Measurements from ENCODE around the gene C2orf68. TPM values are rescaled to one million over a fixed set of nuclear protein-coding genes. Genes with fewer than 3 reads are reported as not detected.
"Not testable (repeated sequence)": the region's sequence is repeated elsewhere in the genome, so short reads cannot be mapped to it uniquely, and the experiment has no call there.

Gene C2orf68
- total and polyA plus RNA-seq, 12 donors, result 14.2 to 47.0 (median 33.7) TPM

DNA sequence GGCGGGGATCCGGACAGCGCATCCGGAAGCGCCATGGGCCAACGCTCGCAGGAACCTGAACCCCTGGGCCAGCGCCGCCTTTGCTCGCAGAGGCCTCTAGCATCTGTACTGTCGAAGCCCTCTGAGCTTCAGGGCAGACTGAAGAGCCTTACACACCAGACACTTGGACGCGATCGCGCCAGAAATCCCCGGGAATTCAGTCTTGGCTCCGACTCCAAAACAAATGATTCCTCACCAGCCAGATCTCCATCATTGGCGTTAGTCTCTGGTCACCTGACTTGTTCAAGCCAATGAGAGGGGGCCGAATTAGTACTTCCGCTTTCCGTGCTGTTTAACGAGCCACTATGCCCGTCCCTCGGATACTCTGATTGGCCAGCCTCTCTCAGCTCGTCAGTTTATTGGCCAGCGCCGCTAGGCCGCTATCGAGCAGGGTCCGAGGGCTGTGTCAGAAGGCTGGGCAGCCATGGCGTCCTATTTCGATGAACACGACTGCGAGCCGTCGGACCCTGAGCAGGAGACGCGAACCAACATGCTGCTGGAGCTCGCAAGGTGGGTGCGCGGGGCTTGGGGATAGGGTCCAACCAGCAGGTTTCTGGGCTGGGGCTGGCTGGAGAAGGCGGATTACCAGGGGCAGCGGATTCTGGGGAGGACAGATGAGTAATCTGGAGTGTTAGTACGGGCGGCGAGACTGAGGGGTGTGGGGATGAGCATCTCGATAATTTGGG, 16.4 kb downstream of the C2orf68 start, which contains the start of gene RNF181:
TSS of gene RNF181 (plus strand) at position 445 of the 725 bp plus-strand sequence. CDS start at position 464, 19 bp downstream.
- TF ChIP-seq, protein P1, sequence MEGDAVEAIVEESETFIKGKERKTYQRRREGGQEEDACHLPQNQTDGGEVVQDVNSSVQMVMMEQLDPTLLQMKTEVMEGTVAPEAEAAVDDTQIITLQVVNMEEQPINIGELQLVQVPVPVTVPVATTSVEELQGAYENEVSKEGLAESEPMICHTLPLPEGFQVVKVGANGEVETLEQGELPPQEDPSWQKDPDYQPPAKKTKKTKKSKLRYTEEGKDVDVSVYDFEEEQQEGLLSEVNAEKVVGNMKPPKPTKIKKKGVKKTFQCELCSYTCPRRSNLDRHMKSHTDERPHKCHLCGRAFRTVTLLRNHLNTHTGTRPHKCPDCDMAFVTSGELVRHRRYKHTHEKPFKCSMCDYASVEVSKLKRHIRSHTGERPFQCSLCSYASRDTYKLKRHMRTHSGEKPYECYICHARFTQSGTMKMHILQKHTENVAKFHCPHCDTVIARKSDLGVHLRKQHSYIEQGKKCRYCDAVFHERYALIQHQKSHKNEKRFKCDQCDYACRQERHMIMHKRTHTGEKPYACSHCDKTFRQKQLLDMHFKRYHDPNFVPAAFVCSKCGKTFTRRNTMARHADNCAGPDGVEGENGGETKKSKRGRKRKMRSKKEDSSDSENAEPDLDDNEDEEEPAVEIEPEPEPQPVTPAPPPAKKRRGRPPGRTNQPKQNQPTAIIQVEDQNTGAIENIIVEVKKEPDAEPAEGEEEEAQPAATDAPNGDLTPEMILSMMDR (IDR thresholded peaks at IDR 0.05), result no peak
- Histone ChIP-seq H3K36me3 (peaks cover 0 to 58% (median 7%) of the 10 kb centered on the region in 9 donors), H3K4me3 (peak within 1 kb of the TSS; percentile 50 to 91 (median 74)), H3K27ac (peak within 1 kb of the TSS; percentile 76 to 95 (median 91)), H3K4me1 (peaks cover 5 to 54% (median 43%) of the 10 kb centered on the region in 9 donors), H3K27me3 (no peaks in the 10 kb centered on the region), H3K9me3 (no peaks in the 10 kb centered on the region)
- WGBS, 2 donors, result 0 to 1% methylated on average over 47 of the region's 47 CpGs
- intact Hi-C loops (cut with DNase I), result loop anchor here in 2 of 10 donors (5.0 kb wide), 1 partner anchor 33 kb away; the partner anchor contains the start of gene GGCX (in 2 of the 2)
- ATAC-seq (peak; percentile 92 to 97 (median 97)), DNase-seq (peak; percentile 89 to 98)

DNA sequence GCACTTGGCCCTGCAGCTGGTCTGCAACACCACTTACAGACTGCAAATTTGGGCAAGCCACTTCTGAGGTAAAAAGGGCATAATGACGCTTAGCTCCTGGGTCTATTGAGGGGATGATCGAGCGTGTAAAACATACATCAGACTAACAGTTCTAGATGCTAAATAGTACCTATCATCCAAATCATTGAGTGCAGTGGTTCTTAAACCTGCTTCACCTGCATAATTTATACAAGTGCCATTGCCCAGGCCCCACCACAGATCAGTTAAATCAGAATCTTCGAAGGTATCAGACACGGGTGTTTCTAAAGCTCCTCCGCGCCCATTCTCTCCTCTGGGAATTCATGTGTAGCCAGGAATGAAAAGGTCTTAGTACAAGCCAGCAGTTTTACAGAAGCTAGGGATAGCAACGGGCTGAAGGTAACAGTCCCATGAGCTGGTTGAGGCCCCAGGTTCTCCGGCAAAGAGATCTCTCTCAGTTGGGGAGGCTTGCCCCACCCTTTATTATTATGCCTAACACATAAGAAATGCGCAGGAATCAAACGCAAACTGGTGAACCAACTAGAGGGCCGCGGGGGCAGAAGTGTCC, 17.1 kb downstream of the C2orf68 start:
- Histone ChIP-seq H3K36me3 (peaks cover 0 to 53% (median 7%) of the 10 kb centered on the region in 9 donors), H3K27ac (peak overlapping the region; percentile 76 to 95 (median 91)), H3K4me3 (peak overlapping the region; percentile 50 to 91 (median 74)), H3K4me1 (peaks cover 8 to 61% (median 50%) of the 10 kb centered on the region in 9 donors), H3K9me3 (no peaks in the 10 kb centered on the region), H3K27me3 (no peaks in the 10 kb centered on the region)
- 12 to 18% methylated on average over 13 of the region's 13 CpGs for WGBS, 2 donors
- ATAC-seq (peak in 1 of 8 donors; percentile 1), DNase-seq (no peak)
- TF ChIP-seq, protein P1 (IDR thresholded peaks at IDR 0.05), result no peak
- intact Hi-C loops (cut with DNase I), result loop anchor here in 2 of 10 donors (5.0 kb wide), 1 partner anchor 33 kb away; the partner anchor contains the start of gene GGCX (in 2 of the 2)

DNA sequence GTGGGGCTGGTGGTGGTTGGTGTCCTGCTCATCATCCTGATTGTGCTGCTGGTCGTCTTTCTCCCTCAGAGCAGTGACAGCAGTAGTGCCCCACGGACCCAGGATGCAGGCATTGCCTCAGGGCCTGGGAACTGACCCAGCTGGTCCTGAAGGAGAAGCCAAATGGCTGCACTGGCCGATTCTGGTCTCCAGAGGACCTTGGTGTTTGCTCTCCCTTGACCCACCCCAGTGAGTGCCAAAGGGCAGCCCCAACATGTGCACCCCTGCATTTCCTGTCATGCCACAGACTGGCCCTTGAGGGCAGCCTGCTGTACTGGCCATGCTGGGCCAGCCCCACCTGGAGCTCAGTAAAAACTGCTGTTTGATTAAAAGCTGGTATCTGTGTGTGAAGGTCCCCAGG, 18.8 kb downstream of the C2orf68 start:
- ATAC-seq, result no peak
- Histone ChIP-seq H3K4me1 (peaks cover 8 to 78% (median 68%) of the 10 kb centered on the region in 9 donors), H3K4me3 (no peak overlapping the region), H3K9me3 (no peaks in the 10 kb centered on the region), H3K27ac (peak overlapping the region in 2 of 10 donors; percentile 3 to 94), H3K36me3 (peaks cover 0 to 35% (median 7%) of the 10 kb centered on the region in 9 donors), H3K27me3 (no peaks in the 10 kb centered on the region)
- WGBS, 2 donors, result 64 to 65% methylated on average over 3 of the region's 3 CpGs
- no peak for DNase-seq
- TF ChIP-seq, protein P1 (IDR thresholded peaks at IDR 0.05), result no peak
- intact Hi-C loops (cut with DNase I), result no loop called here

DNA sequence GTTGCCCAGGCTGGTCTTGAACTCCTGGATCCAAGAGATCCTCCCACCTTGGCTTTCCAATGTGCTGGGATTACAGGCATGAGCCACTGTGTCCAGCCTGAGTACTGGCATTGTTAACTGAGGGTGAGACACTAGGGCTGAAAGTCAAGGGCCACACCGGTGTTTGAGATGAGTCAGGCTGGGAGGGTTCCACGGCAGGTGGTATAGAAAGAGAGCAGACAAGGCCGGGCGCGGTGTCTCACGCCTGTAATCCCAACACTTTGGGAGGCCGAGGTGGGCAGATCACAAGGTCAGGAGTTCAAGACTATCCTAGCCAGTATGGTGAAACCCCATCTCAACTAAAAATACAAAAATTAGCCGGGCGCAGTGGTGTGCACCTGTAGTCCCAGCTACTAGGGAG, 19.6 kb downstream of the C2orf68 start:
- ATAC-seq; intact Hi-C loops (cut with DNase I); H3K9me3 ChIP-seq; H3K4me3 ChIP-seq; H3K27me3 ChIP-seq; DNase-seq: not testable (repeated sequence)
- 93 to 96% methylated on average over 9 of the region's 9 CpGs for WGBS, 2 donors
- Histone ChIP-seq H3K27ac (peak overlapping the region in 9 of 10 donors; percentile 63 to 97 (median 91)), H3K36me3 (peaks cover 0 to 28% (median 2%) of the 10 kb centered on the region in 9 donors), H3K4me1 (peaks cover 8 to 84% (median 75%) of the 10 kb centered on the region in 9 donors)
